Ectodermal cell (in vitro differentiated cells): Measurements from ENCODE around the gene CYTL1.

Experiments
- H3K27ac ChIP-seq: 2 replicates; pipeline ENCODE4 v1.7.0; 2013; ENCODE audit warnings: mild to moderate bottlenecking, low read depth, low read length; ENCODE audit not compliant: insufficient read depth, poor library complexity, severe bottlenecking
- H3K27me3 ChIP-seq: 2 replicates; pipeline ENCODE4 v1.7.0; 2013; ENCODE audit warnings: mild to moderate bottlenecking, low read length; ENCODE audit not compliant: insufficient read depth, control insufficient read depth, poor library complexity, severe bottlenecking
- H3K36me3 ChIP-seq: one replicate; pipeline ENCODE4 v1.7.0; 2013; ENCODE audit warnings: low read length; ENCODE audit not compliant: control insufficient read depth, insufficient read depth
- H3K4me1 ChIP-seq: one replicate; pipeline ENCODE4 v1.7.0; 2013; ENCODE audit warnings: low read length; ENCODE audit not compliant: control insufficient read depth, insufficient read depth
- H3K4me3 ChIP-seq: 2 replicates; pipeline ENCODE4 v1.7.0; 2013; ENCODE audit warnings: low read depth, low read length, control low read depth; ENCODE audit not compliant: insufficient read depth
- H3K9me3 ChIP-seq: 2 replicates; pipeline ENCODE4 v1.7.0; 2013; ENCODE audit warnings: mild to moderate bottlenecking, low read length, moderate library complexity; ENCODE audit not compliant: control insufficient read depth
- WGBS, 2 experiments: methylation state at CpG; one replicate each; pipeline ENCODE4 v1.1.7; 2013; ENCODE audit warnings: missing lambda C conversion rate in 2 of 2; 5-methylcytosine and 5-hydroxymethylcytosine counted together

Gene CYTL1

DNA sequence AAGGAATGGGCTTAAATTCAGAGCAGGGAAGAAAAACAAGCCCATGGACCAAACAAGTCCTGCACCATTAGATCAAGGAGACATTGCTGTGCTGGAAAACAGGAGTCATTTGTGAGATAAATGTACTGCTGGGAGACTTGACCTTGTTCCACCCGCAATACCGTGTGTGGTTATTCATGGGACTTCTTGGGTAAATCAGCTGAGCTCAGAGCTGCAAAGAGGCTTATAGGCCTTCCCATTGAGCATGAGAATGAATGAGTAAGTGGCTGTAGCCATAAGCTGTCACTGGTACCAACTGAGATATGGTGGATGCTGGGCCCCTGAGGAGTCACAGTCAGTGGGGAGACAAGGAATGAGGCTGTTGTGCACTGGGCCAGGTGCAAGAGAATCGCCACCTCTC is 2.3 kb upstream of the CYTL1 start:
- Histone ChIP-seq H3K27me3 (no peaks in the 10 kb centered on the region), H3K36me3 (no peaks in the 10 kb centered on the region), H3K27ac (no peak overlapping the region), H3K4me3 (no peak overlapping the region), H3K4me1 (peaks cover 4% of the 10 kb centered on the region), H3K9me3 (no peaks in the 10 kb centered on the region)
- WGBS, 2 experiments, result 94% methylated on average over 3 of the region's 3 CpGs

DNA sequence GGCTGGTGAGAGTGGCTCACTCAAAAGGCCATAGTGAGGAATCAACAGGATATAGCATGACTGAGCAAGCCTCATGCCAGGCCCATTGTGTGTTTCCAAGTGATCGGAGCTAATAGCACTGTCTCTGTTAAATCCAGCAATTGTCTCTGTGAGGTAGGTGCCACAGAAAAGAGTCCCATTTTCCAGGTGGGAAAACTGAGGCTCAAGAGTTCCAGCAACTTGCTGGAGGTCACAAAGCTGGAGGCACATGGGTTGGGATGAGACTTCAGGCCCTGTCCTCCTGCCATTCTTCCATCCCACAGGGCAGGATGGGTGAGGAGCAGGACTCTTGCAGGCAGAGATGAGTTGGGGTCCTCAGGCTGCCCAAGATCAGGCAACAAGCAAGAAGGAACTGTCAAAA is 1.1 kb upstream of the CYTL1 start:
- Histone ChIP-seq H3K9me3 (no peaks in the 10 kb centered on the region), H3K36me3 (no peaks in the 10 kb centered on the region), H3K27me3 (no peaks in the 10 kb centered on the region), H3K27ac (no peak overlapping the region), H3K4me1 (peaks cover 4% of the 10 kb centered on the region), H3K4me3 (no peak overlapping the region)
- 93 to 98% methylated on average over 1 of the region's 1 CpG for WGBS, 2 experiments

DNA sequence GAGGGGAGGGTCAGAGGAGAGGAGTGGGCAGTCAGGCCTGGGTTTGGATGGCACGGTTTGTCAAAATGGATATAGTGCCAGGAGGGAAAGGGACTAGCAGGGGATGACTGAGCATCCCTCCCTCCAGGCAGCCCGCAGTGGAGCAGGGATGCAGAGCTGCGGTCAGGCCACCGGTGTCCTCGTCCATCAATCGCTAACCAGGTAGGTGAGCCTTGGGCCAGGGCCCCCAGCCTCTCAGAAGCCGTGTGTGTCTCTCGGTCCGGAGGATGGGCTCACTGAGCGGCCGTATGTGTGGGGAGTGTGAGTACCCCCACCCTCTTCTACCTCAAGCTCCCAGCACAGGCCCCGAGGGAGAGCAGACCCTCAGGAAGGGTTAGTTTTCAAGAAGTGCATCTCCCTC is 538 bp upstream of the CYTL1 start:
- Histone ChIP-seq H3K27me3 (no peaks in the 10 kb centered on the region), H3K36me3 (no peaks in the 10 kb centered on the region), H3K4me3 (no peak overlapping the region), H3K9me3 (no peaks in the 10 kb centered on the region), H3K4me1 (peaks cover 4% of the 10 kb centered on the region), H3K27ac (no peak overlapping the region)
- WGBS, 2 experiments, result 87 to 91% methylated on average over 12 of the region's 12 CpGs

DNA sequence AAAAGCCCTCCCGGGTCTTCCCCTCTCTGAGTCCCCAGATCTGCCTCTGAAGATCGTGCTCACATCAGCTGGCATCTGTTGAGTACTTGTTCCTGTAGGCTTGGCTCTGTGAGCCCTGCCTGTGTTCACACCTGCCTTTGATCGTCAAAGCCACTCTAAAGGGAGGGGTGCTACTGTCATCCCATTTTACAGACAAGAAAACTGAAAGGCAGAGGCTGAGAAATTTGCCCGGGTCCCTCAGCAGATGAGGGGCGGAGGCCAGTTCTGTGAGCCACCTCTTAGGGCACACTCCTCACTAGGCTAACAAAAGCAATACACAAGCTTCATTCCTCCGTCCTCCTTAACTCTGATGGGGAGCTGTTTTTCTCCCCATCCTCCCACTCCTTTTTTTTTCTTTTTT is 655 bp downstream of the CYTL1 start:
- Histone ChIP-seq H3K4me3 (no peak overlapping the region), H3K27me3 (no peaks in the 10 kb centered on the region), H3K4me1 (peaks cover 4% of the 10 kb centered on the region), H3K36me3 (no peaks in the 10 kb centered on the region), H3K9me3 (no peaks in the 10 kb centered on the region), H3K27ac (no peak overlapping the region)
- 72 to 76% methylated on average over 6 of the region's 6 CpGs for WGBS, 2 experiments

DNA sequence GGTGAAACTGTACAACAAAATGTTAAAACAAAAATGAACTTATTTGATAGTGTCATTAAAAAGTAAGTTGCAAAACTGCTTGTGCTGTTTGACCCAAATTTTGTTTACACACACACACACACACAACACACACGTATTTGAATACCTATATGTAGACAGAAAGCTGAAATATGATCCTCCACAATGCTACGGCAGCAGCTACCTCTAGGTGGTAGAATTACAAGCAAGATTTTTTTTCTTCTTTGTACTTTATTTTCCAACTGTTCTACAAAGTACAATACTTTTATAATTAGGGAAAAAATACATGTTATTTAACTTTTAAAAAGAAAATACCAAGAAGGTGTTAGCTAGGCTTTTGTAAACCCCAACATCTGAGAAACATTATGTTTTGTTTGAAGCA is 1.2 kb downstream of the CYTL1 start:
- Histone ChIP-seq H3K36me3 (no peaks in the 10 kb centered on the region), H3K4me3 (no peak overlapping the region), H3K27ac (no peak overlapping the region), H3K4me1 (peaks cover 4% of the 10 kb centered on the region), H3K27me3 (no peaks in the 10 kb centered on the region), H3K9me3 (no peaks in the 10 kb centered on the region)
- 37 to 60% methylated on average over 1 to 2 of the region's 2 CpGs for WGBS, 2 experiments

DNA sequence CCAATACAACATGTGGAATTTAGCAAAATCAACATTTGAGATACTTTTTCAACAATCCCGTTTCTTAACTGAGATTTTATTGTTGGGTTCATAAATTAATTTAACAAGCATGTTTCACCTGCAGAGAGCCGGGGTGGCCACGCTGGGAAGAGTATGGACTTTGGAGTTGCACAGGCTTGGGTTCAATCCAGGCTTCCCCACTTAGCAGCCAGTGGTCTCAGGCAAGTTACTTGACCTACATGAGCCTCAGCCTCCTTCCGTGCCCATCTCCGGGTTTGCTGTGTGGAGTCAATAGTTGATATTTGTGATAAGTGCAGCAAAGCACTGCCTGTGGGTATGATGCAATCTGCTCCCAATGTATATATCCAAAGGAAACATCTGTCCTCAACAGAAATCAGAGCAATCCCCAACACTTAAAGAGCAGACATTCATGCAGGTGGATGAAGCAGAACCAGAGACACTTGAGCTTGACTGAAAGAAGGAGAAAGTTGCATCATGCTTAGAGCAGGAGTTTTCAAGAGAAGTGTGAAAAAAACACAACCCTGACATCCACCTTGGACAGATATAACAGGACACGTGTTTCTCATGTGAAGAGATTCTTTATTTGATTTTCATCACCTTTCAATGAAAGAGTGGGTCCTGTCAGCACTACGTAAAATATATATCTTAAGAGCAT is 5.1 kb downstream of the CYTL1 start:
- WGBS, 2 experiments, result 87 to 93% methylated on average over 5 to 7 of the region's 7 CpGs
- no peaks in the 10 kb centered on the region for H3K27me3 ChIP-seq
- no peak overlapping the region for H3K4me3 ChIP-seq
- H3K4me1 ChIP-seq, result peaks cover 4% of the 10 kb centered on the region
- H3K9me3 ChIP-seq, result no peaks in the 10 kb centered on the region
- H3K27ac ChIP-seq, result no peak overlapping the region
- H3K36me3 ChIP-seq, result no peaks in the 10 kb centered on the region

DNA sequence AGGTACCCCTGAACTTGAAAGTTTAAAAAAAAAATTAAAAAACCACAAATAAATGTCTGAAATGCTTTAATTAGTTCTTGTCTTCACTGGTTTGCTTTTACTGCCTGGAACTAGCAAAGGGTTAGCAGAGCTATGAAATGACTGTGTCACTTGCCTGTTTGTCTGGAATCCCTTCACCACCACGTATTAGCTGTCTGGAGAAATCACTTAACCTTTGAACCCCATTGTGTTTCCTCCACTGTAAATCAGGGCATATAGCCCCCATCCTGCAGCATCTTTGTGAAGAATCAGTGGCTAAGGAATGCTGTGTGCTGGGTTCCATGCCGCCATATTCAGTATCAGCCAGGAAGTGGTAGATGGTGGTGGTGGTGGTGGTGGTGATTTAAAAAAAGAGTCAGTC is 6.3 kb downstream of the CYTL1 start:
- no peak overlapping the region for H3K4me3 ChIP-seq
- H3K4me1 ChIP-seq, result no peaks in the 10 kb centered on the region
- no peaks in the 10 kb centered on the region for H3K9me3 ChIP-seq
- H3K27ac ChIP-seq, result no peak overlapping the region
- no peaks in the 10 kb centered on the region for H3K36me3 ChIP-seq
- H3K27me3 ChIP-seq, result no peaks in the 10 kb centered on the region
- WGBS, 2 experiments, result 88 to 89% methylated on average over 2 of the region's 2 CpGs

DNA sequence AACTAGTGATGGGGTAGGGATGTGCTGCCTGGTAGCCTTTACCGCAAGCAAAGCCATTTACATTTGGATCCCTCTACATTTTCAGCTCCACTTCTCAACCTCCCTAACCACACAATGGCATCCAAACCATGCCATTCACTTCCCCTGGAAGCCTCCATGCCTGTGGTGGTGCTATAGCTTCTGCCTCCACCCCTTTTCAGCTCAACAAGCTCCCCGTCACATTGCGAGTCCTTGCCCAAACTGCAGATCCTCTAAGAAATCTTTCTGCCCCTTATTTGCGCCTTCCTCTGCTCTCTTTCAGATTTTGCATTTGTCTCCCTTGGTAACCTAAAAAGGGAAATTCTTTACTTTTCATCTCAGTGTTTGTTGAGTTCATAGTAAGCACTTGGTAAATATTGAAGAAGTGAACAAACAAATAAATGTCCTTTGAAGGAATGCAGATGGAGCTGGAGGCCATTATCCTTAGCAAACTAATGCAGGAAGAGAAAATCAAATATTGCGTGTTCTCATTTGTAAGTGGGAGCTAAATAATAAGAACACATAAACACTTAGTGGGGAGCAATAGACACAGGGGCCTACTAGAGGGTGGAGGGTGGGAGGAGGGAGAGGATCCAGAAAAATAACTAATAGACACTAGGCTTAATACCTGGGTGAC is 6.9 kb downstream of the CYTL1 start:
- WGBS, 2 experiments, result 93% methylated on average over 5 of the region's 5 CpGs
- Histone ChIP-seq H3K4me3 (no peak overlapping the region), H3K9me3 (no peaks in the 10 kb centered on the region), H3K27ac (no peak overlapping the region), H3K27me3 (no peaks in the 10 kb centered on the region), H3K36me3 (no peaks in the 10 kb centered on the region), H3K4me1 (no peaks in the 10 kb centered on the region)

DNA sequence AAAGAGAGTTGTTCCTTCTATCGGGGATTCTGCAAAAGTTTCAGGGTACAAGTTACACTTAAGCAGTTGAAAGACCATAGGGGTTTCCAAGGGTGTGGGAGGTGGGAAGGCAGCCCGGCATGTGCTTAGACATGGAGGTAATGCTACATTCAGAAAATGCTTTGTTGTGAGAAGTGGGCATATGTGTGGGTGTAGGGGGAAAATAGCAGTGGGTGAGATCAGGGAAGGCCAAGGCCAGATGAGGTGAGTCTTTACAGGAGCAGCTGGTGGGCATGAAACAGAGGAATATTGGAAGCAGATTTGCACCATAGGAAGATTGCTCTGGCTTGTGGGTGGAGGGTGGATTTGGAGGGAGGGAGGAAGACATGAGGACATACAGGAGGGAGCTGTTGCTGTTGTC is 8.3 kb downstream of the CYTL1 start:
- no peaks in the 10 kb centered on the region for H3K9me3 ChIP-seq
- H3K27me3 ChIP-seq, result no peaks in the 10 kb centered on the region
- H3K4me1 ChIP-seq, result no peaks in the 10 kb centered on the region
- no peak overlapping the region for H3K4me3 ChIP-seq
- WGBS, 2 experiments, result 93% methylated on average over 2 of the region's 2 CpGs
- no peaks in the 10 kb centered on the region for H3K36me3 ChIP-seq
- H3K27ac ChIP-seq, result no peak overlapping the region

DNA sequence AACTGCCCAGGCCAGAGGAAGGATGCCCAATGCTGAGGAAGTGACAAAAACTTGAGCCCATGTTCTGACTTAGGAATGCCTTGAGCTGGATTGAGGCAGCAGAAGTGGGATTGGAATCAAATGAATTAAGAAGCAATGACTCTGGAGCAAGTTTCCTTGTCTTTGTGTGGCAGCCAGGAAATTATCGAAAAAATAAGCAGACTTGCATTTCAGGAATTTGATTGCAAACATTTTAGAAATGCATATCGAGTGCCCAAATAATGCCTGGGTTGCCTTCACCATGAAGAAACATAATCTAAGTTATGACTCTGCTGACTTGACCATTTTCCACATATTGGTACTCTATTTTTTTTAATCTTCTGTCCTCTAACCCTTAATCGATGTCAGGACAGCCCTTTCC is 9.5 kb downstream of the CYTL1 start:
- H3K9me3 ChIP-seq, result no peaks in the 10 kb centered on the region
- no peaks in the 10 kb centered on the region for H3K27me3 ChIP-seq
- no peaks in the 10 kb centered on the region for H3K4me1 ChIP-seq
- H3K4me3 ChIP-seq, result no peak overlapping the region
- H3K27ac ChIP-seq, result no peak overlapping the region
- 90 to 93% methylated on average over 3 of the region's 3 CpGs for WGBS, 2 experiments
- H3K36me3 ChIP-seq, result no peaks in the 10 kb centered on the region
